ENCODE results near the gene STXBP1. TPM values are rescaled to one million over a fixed set of nuclear protein-coding genes. Genes with fewer than 3 reads are reported as not detected.

The STXBP1 gene
- total and polyA plus RNA-seq, 2 donors, result 2.7 to 10.2 TPM

GRCh38 chr9:127728808-127729207 lies 116.7 kb downstream of the STXBP1 start:
- no peak for DNase-seq (ENCODE audit: low read depth in 6 of 9, low spot score in 9 of 9)
- no peak overlapping the region for H3K4me3 ChIP-seq (ENCODE audit: low read length in 2 of 2)
- peaks cover 0 to 17% of the 10 kb centered on the region in 2 donors for H3K36me3 ChIP-seq (ENCODE audit: control insufficient read depth in 2 of 2, insufficient read depth in 2 of 2, low read length in 1 of 2)
- no peaks in the 10 kb centered on the region for H3K9me3 ChIP-seq (ENCODE audit: control insufficient read depth in 2 of 2, insufficient read depth in 1 of 2, low read length in 1 of 2)
- no peak overlapping the region for H3K27ac ChIP-seq (ENCODE audit: low read depth in 1 of 2, low read length in 1 of 2)
- peaks cover 0 to 4% of the 10 kb centered on the region in 2 donors for H3K4me1 ChIP-seq (ENCODE audit: control insufficient read depth in 2 of 2, insufficient read depth in 2 of 2, low read length in 2 of 2)
- H3K27me3 ChIP-seq (ENCODE audit: control insufficient read depth in 2 of 2, insufficient read depth in 1 of 2, low read length in 1 of 2), result peaks cover 0 to 11% of the 10 kb centered on the region in 2 donors
- WGBS, result 96% methylated on average over 8 of the region's 8 CpGs

GRCh38 chr9:127729522-127730256 lies 117.6 kb downstream of the STXBP1 start:
- Histone ChIP-seq H3K27ac (ENCODE audit: low read depth in 1 of 2, low read length in 1 of 2) (no peak overlapping the region), H3K27me3 (ENCODE audit: control insufficient read depth in 2 of 2, insufficient read depth in 1 of 2, low read length in 1 of 2) (peaks cover 0 to 2% of the 10 kb centered on the region in 2 donors), H3K36me3 (ENCODE audit: control insufficient read depth in 2 of 2, insufficient read depth in 2 of 2, low read length in 1 of 2) (peaks cover 0 to 17% of the 10 kb centered on the region in 2 donors), H3K4me3 (ENCODE audit: low read length in 2 of 2) (no peak overlapping the region), H3K9me3 (ENCODE audit: control insufficient read depth in 2 of 2, insufficient read depth in 1 of 2, low read length in 1 of 2) (no peaks in the 10 kb centered on the region), H3K4me1 (ENCODE audit: control insufficient read depth in 2 of 2, insufficient read depth in 2 of 2, low read length in 2 of 2) (peaks cover 4 to 9% of the 10 kb centered on the region in 2 donors)
- DNase-seq (ENCODE audit: low read depth in 6 of 9, low spot score in 9 of 9), result no peak
- 91% methylated on average over 18 of the region's 18 CpGs for WGBS

DNA sequence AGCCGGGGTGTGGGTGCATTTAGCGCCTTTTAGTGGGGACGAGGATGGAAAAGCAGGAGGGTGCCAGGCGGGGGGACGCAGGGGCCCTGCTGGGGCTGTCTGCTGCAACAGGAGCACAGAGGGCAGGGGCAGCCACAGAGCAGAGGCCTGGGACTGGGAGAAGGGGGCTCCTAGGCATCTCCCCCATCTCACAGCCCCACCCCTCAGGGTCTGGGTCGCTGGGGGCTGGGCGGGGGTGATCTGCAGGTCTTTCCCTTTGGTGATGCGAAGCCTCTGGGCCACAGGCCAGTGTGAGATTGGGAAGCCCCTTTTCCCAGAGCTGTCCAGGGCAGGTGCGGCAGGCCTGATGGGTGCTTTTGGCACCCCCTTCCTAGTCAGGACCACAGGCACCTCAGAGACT lies 118.2 kb downstream of the STXBP1 start:
- H3K27me3 ChIP-seq (ENCODE audit: control insufficient read depth in 2 of 2, insufficient read depth in 1 of 2, low read length in 1 of 2), result no peaks in the 10 kb centered on the region
- DNase-seq (ENCODE audit: low read depth in 6 of 9, low spot score in 9 of 9), result no peak
- peaks cover 4 to 11% of the 10 kb centered on the region in 2 donors for H3K4me1 ChIP-seq (ENCODE audit: control insufficient read depth in 2 of 2, insufficient read depth in 2 of 2, low read length in 2 of 2)
- no peaks in the 10 kb centered on the region for H3K9me3 ChIP-seq (ENCODE audit: control insufficient read depth in 2 of 2, insufficient read depth in 1 of 2, low read length in 1 of 2)
- no peak overlapping the region for H3K27ac ChIP-seq (ENCODE audit: low read depth in 1 of 2, low read length in 1 of 2)
- whole genome bisulfite sequencing, result 96% methylated on average over 9 of the region's 9 CpGs
- H3K4me3 ChIP-seq (ENCODE audit: low read length in 2 of 2), result no peak overlapping the region
- H3K36me3 ChIP-seq (ENCODE audit: control insufficient read depth in 2 of 2, insufficient read depth in 2 of 2, low read length in 1 of 2), result peaks cover 0 to 17% of the 10 kb centered on the region in 2 donors

GRCh38 chr9:127730799-127731410 lies 118.8 kb downstream of the STXBP1 start:
- H3K4me3 ChIP-seq (ENCODE audit: low read length in 2 of 2), result no peak overlapping the region
- 96% methylated on average over 9 of the region's 9 CpGs for WGBS
- H3K36me3 ChIP-seq (ENCODE audit: control insufficient read depth in 2 of 2, insufficient read depth in 2 of 2, low read length in 1 of 2), result peaks cover 0 to 17% of the 10 kb centered on the region in 2 donors
- DNase-seq (ENCODE audit: low read depth in 6 of 9, low spot score in 9 of 9), result no peak
- H3K9me3 ChIP-seq (ENCODE audit: control insufficient read depth in 2 of 2, insufficient read depth in 1 of 2, low read length in 1 of 2), result no peaks in the 10 kb centered on the region
- no peaks in the 10 kb centered on the region for H3K27me3 ChIP-seq (ENCODE audit: control insufficient read depth in 2 of 2, insufficient read depth in 1 of 2, low read length in 1 of 2)
- H3K4me1 ChIP-seq (ENCODE audit: control insufficient read depth in 2 of 2, insufficient read depth in 2 of 2, low read length in 2 of 2), result peaks cover 8 to 17% of the 10 kb centered on the region in 2 donors
- H3K27ac ChIP-seq (ENCODE audit: low read depth in 1 of 2, low read length in 1 of 2), result no peak overlapping the region

DNA sequence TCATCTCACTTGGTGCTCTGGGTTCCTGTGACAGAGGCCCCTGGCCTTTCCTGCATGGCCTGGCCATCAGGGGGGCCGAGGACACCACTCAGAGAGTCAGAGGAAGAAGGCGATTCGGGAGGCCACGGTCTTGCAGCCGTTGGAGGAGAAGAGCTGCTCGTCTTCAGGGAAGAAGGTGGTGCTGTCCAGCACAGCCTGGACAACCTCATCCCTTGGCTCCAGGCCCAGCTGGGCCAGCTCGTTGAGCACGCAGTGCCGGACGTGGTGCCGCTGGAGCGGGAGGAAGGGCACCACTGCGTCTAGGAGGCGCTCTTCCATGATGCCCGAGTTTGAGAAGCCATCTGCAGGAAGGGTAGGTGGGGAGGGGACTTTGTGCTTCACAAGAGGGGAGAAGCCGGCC lies 119.9 kb downstream of the STXBP1 start:
- Histone ChIP-seq H3K9me3 (ENCODE audit: control insufficient read depth in 2 of 2, insufficient read depth in 1 of 2, low read length in 1 of 2) (no peaks in the 10 kb centered on the region), H3K27me3 (ENCODE audit: control insufficient read depth in 2 of 2, insufficient read depth in 1 of 2, low read length in 1 of 2) (no peaks in the 10 kb centered on the region), H3K4me3 (ENCODE audit: low read length in 2 of 2) (no peak overlapping the region), H3K4me1 (ENCODE audit: control insufficient read depth in 2 of 2, insufficient read depth in 2 of 2, low read length in 2 of 2) (peaks cover 8 to 18% of the 10 kb centered on the region in 2 donors), H3K36me3 (ENCODE audit: control insufficient read depth in 2 of 2, insufficient read depth in 2 of 2, low read length in 1 of 2) (peaks cover 0 to 17% of the 10 kb centered on the region in 2 donors), H3K27ac (ENCODE audit: low read depth in 1 of 2, low read length in 1 of 2) (no peak overlapping the region)
- WGBS, result 96% methylated on average over 16 of the region's 16 CpGs
- no peak for DNase-seq (ENCODE audit: low read depth in 6 of 9, low spot score in 9 of 9)

GRCh38 chr9:127732444-127732843 lies 120.4 kb downstream of the STXBP1 start:
- H3K4me3 ChIP-seq (ENCODE audit: low read length in 2 of 2), result no peak overlapping the region
- H3K27ac ChIP-seq (ENCODE audit: low read depth in 1 of 2, low read length in 1 of 2), result no peak overlapping the region
- H3K4me1 ChIP-seq (ENCODE audit: control insufficient read depth in 2 of 2, insufficient read depth in 2 of 2, low read length in 2 of 2), result peaks cover 8 to 18% of the 10 kb centered on the region in 2 donors
- no peaks in the 10 kb centered on the region for H3K27me3 ChIP-seq (ENCODE audit: control insufficient read depth in 2 of 2, insufficient read depth in 1 of 2, low read length in 1 of 2)
- no peak for DNase-seq (ENCODE audit: low read depth in 6 of 9, low spot score in 9 of 9)
- H3K9me3 ChIP-seq (ENCODE audit: control insufficient read depth in 2 of 2, insufficient read depth in 1 of 2, low read length in 1 of 2), result no peaks in the 10 kb centered on the region
- peaks cover 0 to 17% of the 10 kb centered on the region in 2 donors for H3K36me3 ChIP-seq (ENCODE audit: control insufficient read depth in 2 of 2, insufficient read depth in 2 of 2, low read length in 1 of 2)
- 98% methylated on average over 21 of the region's 21 CpGs for WGBS

DNA sequence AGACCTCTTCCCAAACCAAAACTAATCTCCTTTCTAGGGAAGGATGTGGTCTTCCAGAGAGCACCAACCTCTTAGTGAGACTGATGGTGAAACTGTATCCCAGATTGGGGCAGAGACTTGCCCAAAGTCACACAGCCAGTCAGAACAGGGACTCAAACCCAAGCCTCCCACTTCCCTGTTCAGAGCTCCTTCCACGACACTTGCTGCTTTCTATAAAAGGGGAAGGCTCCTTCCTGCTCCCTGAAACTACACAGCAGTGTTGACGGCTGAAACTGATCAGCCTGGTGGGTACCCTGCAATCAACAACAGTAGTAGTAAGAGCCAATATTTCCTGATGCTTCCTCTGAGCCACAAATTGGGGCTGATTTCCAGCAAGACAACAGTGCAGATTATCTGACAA lies 121.5 kb downstream of the STXBP1 start:
- WGBS, result 90% methylated on average over 2 of the region's 2 CpGs
- no peak overlapping the region for H3K4me3 ChIP-seq (ENCODE audit: low read length in 2 of 2)
- no peaks in the 10 kb centered on the region for H3K9me3 ChIP-seq (ENCODE audit: control insufficient read depth in 2 of 2, insufficient read depth in 1 of 2, low read length in 1 of 2)
- no peak overlapping the region for H3K27ac ChIP-seq (ENCODE audit: low read depth in 1 of 2, low read length in 1 of 2)
- H3K36me3 ChIP-seq (ENCODE audit: control insufficient read depth in 2 of 2, insufficient read depth in 2 of 2, low read length in 1 of 2), result peaks cover 7 to 26% of the 10 kb centered on the region in 2 donors
- no peak for DNase-seq (ENCODE audit: low read depth in 6 of 9, low spot score in 9 of 9)
- H3K4me1 ChIP-seq (ENCODE audit: control insufficient read depth in 2 of 2, insufficient read depth in 2 of 2, low read length in 2 of 2), result peaks cover 8 to 18% of the 10 kb centered on the region in 2 donors
- no peaks in the 10 kb centered on the region for H3K27me3 ChIP-seq (ENCODE audit: control insufficient read depth in 2 of 2, insufficient read depth in 1 of 2, low read length in 1 of 2)

DNA sequence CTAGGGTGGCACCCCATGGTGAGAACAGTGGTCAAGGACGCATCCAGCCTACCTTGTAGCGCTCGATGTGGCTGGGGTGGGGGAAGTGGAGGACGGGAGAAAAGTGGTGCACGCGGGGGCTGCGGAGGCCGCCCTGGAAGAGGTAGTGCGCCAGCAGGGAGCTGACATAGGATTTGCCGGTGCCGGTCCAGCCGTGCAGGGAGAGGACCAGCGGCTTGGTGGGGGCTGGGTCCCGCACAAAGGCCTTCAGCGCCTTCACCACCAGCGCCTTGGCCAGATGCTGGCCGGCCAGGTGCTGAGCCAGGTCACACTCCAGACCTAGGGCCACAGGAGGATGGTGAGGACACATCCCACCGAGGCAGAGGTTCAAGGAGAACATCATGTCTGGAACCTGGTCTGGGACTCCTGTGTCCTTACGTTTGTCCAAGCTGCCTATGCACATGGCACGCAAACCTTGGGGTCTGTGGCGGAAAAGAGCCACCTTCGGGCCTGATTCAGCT lies 122.2 kb downstream of the STXBP1 start:
- Histone ChIP-seq H3K36me3 (ENCODE audit: control insufficient read depth in 2 of 2, insufficient read depth in 2 of 2, low read length in 1 of 2) (peaks cover 14 to 33% of the 10 kb centered on the region in 2 donors), H3K27ac (ENCODE audit: low read depth in 1 of 2, low read length in 1 of 2) (peak overlapping the region; percentile 85 to 93), H3K27me3 (ENCODE audit: control insufficient read depth in 2 of 2, insufficient read depth in 1 of 2, low read length in 1 of 2) (no peaks in the 10 kb centered on the region), H3K4me3 (ENCODE audit: low read length in 2 of 2) (peak overlapping the region; percentile 71 to 76), H3K9me3 (ENCODE audit: control insufficient read depth in 2 of 2, insufficient read depth in 1 of 2, low read length in 1 of 2) (no peaks in the 10 kb centered on the region), H3K4me1 (ENCODE audit: control insufficient read depth in 2 of 2, insufficient read depth in 2 of 2, low read length in 2 of 2) (peaks cover 8 to 18% of the 10 kb centered on the region in 2 donors)
- DNase-seq (ENCODE audit: low read depth in 6 of 9, low spot score in 9 of 9), result peak in 1 of 9 donors; percentile 75
- 69% methylated on average over 22 of the region's 22 CpGs for WGBS

Measured in thymus (tissue), 11 donors.